Umbilical cord (tissue), 2 donors: ENCODE data around the gene SREBF1. TPM values are rescaled to one million over a fixed set of nuclear protein-coding genes. Genes with fewer than 3 reads are reported as not detected.
A peak's percentile ranks its signal among the peaks of the same experiment; 100 is the strongest.

Experiments used
- DNase-seq: peaks from one replicate; pipeline ENCODE4 v3.0.0-alpha.2; 2015; ENCODE audit warnings: low spot score
- total RNA-seq: library from RNA; depleted of rRNA; stranded (reverse); fragments of >200 nt; gene quantifications from one replicate; pipeline ENCODE4 v1.2.3, GENCODE V29; 2014; ENCODE audit warnings: low replicate concordance; ENCODE audit not compliant: insufficient read depth

SREBF1 gene
- total RNA-seq, 1 donor from 2014 or later, result 62.6 TPM

DNA sequence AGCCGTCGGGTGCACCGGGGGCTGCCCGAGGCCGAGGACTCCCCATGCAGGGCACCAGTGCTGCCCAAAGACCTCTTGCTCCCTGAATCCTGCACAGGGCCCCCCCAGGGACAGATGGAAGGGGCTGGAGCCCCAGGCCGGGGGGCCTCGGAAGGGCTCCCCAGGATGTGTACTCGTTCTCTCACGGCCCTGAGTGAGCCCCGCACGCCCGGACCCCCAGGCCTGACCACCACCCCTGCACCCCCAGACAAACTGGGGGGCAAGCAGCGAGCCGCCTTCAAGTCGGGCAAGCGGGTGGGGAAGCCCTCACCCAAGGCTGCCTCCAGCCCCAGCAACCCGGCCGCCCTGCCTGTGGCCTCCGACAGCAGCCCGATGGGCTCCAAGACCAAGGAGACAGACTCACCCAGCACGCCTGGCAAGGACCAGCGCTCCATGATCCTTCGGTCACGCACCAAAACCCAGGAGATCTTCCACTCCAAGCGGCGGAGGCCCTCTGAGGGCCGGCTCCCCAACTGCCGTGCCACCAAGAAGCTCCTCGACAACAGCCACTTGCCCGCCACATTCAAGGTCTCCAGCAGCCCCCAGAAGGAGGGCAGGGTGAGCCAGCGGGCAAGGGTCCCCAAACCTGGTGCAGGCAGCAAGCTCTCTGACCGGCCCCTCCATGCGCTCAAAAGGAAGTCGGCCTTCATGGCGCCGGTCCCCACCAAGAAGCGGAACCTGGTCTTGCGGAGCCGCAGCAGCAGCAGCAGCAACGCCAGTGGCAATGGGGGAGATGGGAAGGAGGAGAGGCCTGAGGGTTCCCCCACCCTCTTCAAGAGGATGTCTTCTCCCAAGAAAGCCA lies 40.6 kb downstream of the SREBF1 start:
- DNase-seq, result no peak

DNA sequence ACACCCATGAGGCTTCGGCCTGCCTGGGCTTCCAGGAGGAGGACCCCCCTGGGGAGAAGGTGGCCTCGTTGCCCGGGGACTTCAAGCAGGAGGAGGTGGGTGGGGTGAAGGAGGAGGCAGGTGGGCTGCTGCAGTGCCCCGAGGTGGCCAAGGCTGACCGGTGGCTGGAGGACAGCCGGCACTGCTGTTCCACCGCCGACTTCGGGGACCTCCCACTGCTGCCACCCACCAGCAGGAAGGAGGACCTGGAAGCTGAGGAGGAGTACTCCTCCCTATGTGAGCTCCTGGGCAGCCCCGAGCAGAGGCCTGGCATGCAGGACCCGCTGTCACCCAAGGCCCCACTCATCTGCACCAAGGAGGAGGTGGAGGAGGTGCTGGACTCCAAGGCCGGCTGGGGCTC lies 41.5 kb downstream of the SREBF1 start:
- no peak for DNase-seq

DNA sequence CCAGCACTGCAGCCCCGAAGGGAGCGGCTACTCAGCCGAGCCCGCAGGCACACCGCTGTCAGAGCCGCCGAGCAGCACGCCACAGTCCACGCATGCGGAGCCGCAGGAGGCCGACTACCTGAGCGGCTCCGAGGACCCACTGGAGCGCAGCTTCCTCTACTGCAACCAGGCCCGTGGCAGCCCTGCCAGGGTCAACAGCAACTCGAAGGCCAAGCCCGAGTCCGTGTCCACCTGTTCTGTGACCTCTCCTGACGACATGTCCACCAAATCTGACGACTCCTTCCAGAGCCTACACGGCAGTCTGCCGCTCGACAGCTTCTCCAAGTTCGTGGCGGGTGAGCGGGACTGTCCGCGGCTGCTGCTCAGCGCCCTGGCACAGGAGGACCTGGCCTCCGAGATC lies 42.4 kb downstream of the SREBF1 start:
- no peak for DNase-seq

DNA sequence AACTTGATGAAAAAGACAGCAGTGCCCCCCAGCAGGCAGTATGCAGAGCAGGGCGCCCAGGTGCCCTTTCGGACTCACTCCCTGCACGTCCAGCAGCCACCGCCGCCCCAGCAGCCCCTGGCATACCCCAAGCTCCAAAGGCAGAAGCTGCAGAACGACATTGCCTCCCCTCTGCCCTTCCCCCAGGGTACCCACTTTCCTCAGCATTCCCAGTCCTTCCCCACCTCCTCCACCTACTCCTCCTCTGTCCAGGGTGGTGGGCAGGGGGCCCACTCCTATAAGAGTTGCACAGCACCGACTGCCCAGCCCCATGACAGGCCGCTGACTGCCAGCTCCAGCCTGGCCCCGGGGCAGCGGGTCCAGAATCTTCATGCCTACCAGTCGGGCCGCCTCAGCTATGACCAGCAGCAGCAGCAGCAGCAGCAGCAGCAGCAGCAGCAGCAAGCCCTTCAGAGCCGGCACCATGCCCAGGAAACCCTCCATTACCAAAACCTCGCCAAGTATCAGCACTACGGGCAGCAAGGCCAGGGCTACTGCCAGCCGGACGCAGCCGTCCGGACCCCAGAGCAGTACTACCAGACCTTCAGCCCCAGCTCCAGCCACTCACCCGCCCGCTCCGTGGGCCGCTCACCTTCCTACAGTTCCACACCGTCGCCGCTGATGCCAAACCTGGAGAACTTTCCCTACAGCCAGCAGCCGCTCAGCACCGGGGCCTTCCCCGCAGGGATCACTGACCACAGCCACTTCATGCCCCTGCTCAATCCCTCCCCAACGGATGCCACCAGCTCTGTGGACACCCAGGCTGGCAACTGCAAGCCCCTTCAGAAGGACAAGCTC lies 43.2 kb downstream of the SREBF1 start:
- DNase-seq, result no peak

DNA sequence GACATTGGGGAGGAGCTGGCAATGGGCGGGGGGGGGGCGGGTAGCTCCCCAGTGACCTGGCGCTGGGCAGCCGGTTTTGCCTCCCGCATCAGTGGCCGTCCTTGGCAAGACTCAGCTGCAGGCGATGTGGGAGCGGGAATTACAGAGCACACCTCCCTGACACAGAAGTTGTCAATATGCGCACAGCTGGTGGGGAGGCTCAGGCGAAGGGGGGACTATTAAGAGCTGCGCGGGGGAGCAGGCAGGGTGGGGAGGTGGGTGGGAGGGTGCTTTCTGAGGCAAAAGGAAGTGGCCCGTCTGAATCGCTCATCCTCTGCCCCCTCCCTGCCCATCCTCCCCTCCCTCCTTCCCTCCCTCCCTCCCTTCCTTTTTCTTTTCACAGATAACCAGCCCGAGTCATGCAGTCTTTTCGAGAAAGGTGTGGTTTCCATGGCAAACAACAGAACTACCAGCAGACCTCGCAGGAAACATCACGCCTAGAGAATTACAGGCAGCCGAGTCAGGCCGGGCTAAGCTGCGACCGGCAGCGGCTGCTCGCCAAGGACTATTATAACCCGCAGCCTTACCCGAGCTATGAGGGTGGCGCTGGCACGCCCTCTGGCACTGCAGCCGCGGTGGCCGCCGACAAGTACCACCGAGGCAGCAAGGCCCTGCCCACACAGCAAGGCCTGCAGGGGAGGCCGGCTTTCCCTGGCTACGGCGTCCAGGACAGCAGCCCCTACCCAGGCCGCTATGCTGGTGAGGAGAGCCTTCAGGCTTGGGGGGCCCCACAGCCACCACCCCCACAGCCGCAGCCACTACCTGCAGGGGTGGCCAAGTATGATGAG lies 44.0 kb downstream of the SREBF1 start:
- DNase-seq, result peak; percentile 85

DNA sequence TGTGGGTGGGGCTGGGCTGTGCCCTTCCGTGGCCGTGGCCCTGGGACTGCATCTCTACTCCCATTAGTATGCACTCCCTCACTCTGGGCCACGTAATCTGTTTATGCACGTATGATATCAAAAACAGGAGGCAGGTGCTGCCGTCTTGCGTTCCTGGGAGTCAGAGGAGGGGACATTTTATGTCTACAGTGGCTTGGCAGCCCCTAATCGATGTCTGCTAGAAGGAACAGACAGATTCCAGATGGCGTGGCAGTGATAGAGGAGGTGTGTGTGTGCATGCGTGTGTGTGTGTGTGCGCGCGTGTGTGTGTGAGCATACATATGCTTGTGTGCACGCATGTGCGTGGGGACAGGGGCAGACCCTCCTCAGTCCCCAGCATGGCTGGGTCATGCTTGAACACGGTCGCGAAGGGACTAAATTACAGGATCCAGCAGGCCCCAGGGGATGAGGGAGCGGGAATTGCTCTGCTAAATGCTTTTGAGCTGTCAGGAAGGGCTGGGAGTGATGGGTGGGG lies 44.7 kb downstream of the SREBF1 start:
- no peak for DNase-seq

DNA sequence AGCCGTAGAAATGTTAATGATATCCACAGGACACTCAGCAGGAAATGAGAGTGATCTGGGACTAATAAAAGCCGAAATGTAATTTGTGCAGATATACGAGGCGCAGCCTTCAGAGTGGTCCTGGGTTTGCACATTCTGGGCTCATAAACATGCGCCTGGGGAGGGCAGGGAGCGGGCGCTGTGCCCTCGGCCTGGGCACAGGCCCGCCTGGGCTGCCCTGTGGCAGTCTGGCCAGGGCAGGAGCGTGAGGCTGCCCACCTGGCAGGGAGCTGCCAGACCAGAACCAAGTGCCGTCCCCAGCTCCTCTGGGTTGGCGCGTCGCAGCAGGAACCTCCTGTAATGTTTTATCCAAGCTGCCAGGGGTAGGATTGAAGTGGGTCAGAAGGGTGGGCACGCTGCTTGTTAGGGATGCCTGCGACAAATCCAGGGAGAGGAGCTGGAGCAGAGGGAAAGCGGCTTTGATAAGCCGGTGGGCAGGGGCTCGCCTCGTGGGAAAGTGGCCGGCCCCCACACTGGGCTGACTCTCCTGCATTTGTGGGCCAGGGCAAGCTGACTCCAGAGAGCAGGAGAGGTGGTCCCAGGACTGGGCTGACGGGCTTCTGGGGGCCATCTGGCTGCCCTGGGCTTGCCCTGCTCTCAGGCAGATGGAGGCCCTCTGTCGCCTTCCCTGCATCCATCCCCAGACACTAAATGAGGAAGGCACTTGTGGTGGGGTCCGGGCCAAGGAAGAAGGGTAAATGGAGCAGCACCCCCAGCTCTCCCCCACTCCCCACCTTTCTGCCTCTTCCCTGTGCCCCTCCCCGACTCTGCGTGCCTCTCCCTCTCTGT lies 45.9 kb downstream of the SREBF1 start:
- DNase-seq, result no peak

DNA sequence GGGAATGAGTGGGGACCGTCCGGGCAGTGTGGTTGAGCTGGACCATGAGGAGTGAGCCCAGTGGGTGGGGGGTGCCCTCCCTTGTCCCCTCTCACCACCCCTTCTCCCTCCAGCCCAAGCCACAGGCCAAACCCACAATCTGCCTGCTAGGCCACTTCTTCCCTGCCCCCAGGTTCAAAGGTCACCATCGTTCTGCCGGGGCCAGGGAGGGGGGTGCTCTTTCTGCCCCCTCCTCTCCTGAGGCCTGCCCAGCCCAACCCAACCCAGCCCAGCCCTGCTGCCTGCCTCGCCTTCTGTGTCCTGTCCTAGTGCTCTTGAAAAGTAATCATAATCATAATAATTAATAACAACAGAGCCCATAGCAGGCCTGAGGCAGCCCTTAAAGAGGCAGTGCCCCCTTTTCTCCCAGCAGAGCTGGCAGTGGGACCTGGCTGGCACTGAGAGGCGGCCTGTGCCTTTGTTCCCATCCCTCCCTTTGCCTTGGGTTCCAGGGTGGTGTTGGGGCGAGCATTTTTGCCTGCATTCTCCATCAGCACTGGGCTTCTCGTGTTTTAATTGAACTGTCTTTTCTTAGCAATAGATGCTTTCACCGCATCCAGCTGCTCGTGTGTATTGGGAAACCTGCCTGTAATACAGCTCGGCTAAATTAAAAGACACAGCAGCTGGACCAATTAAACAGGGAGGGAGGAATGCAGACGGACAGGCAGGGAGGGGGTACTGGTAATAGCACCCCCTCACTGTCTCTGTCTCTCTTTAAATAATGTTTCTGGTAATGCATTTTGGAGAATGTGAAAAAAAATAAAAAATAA lies 46.8 kb downstream of the SREBF1 start:
- DNase-seq, result no peak

DNA sequence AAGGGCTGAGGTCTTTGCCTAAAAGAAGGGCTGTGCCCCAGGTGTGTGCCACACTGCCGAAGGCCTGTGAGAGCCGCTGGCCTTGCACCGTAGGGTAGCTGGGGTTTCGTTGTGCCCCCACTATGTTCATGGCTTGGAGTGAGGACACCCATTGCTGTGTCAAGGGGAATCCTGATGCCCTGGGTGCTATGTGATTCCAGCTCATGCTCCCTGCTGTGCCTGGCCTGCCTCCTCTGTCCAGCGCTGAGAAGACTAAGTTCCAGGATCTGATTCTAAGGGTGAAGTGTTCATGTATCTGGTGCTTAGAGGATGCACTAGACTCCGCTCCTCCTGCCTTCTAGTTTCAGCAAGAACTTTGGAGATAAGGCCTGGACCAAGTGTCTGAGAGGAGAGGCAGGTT lies 47.4 kb downstream of the SREBF1 start:
- no peak for DNase-seq

DNA sequence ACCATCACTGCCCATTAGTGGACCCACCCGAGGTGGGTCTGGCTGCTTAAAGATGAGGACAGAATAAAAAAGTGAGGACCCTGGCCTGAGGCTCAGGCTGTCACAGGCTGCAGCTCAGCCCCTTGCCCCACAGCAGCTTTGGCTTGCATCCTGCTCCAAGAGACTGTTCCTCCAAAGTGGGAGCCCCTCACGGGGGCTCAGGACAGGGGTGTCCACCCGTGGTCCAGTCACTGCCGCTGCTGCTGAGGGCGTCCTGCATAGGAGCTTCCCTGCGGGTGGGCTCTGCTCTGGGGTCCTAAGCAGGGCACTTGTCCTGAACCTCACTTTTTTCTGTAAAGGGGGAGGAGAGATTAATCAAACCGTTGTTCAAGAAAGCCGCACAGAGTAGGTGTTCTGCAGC lies 47.8 kb downstream of the SREBF1 start:
- DNase-seq, result no peak

DNA sequence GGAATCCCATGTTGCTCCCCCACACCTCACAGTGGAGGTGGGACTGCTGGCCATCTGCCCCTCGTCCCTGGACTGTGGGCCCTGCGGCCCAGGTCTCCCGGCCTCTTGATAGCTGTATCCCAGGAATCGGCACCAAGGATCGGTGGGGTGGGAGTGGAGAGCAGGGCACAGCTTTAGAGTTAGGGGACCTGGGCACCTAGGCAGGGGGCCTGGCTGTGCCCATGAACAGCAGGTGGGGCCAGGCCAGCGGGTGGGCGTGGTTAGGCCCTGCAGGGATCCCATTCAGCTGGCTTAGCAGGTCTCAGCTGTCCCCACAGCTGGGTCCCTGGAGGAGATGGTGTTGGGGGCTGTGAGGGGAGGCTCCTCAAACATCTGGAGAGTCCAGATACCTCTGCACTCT lies 49.2 kb downstream of the SREBF1 start:
- DNase-seq, result no peak

DNA sequence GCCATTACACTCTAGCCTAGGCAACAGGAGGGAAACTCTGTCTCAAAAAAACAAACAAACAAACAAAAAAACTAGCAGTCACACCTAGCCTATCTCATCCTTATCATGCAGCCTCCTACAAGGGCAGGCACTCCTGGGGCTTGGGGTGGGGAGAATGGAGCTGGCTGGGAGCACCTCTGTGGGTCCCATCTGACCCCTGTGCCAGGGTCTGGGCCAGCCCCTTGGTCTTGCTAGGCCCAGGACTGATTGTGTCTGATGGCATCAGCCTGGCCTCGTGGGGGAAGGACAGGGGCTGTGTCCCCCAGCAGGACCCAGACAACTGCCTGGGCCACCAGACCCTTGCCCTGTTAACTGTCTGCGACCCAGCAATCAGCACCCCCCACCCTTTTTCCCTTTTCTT lies 49.8 kb downstream of the SREBF1 start:
- no peak for DNase-seq

DNA sequence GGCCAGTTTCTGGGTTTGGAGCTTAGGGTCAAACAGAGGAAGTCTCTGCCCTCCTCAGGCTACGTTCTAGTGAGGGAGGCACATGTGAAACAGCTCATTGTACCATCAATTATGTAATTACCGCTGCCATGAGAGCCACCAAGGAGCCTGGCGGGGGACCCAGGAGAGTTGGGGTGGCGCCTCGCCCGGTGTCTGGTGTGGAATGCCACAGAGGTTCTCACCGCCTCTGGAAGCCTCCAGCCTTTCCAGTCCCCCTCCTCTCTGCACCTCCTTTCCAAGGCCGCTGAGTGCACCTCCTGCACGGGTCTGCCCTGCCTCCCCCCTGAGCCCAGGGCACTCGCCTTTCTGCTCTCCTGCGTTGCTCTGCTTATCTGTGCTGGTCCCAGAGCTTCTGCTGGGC lies 51.4 kb downstream of the SREBF1 start:
- no peak for DNase-seq

DNA sequence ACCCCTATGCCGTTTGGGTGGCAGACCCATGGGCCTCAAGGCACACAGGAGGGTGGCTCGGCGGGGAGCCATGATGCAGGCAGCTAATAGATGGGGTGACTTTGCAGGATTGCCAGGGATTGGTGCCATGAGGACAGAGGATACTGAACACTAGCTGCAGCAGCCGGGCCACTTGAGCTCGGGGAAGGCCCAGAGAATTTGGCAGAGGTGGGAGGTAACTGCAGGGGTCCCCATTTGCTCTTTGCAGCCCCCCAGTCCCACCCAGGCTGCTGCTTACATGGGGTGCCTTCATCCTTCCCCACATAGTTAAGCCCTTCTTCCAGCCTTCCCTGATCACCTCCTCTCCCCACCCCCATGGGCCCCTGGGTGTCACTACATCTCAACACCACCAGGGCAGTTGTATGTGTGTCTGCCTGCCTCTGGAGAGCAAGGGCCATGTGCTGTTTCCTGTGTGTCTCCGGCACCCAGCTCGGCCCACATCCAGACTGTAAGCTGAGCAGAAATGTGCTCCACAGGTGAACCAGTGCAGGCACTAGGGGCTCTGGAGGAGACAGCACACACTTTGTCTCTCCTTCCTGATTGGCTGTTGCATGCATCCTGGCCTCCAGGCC lies 52.0 kb downstream of the SREBF1 start:
- no peak for DNase-seq

DNA sequence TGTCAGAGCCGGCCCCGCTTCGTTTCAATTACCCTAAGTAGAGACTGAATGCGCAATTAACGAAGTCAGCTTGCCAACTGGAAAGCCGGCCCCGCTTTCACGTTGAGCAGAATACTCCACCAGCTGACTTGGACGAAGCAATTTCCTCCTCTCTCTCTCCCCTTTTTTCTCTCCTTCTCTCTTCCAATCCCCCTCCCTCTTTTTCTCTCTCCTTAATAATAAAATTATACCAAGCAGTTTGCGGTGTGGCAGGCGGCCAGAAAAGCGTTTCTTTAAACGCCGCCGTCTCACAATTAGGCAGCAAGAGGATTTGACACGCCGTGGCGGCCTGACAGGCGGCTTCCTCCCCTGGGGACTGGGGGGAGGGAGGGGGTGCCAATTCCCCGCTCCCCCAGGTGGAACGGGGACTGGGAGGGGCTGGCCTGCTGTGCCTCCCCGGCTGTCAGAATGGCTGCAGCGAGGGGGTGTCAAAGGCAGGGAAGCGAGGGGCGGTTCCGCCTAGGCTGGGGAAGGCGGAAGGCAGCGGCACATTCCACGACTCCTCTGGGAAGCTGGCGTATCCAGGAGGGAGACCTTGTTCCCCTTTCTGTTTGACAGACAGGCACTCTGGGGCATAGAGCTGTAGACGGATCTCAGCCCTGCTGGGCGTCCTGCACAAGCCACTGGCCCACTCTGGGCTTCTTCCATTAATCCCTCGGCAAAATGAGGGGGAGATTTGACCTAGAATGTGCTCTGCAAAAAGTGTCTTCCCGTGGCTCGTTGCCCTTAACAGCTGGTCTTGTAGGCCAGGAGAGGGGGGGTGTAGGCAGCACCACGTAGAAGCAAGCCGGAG lies 52.7 kb downstream of the SREBF1 start:
- peak; percentile 49 for DNase-seq

DNA sequence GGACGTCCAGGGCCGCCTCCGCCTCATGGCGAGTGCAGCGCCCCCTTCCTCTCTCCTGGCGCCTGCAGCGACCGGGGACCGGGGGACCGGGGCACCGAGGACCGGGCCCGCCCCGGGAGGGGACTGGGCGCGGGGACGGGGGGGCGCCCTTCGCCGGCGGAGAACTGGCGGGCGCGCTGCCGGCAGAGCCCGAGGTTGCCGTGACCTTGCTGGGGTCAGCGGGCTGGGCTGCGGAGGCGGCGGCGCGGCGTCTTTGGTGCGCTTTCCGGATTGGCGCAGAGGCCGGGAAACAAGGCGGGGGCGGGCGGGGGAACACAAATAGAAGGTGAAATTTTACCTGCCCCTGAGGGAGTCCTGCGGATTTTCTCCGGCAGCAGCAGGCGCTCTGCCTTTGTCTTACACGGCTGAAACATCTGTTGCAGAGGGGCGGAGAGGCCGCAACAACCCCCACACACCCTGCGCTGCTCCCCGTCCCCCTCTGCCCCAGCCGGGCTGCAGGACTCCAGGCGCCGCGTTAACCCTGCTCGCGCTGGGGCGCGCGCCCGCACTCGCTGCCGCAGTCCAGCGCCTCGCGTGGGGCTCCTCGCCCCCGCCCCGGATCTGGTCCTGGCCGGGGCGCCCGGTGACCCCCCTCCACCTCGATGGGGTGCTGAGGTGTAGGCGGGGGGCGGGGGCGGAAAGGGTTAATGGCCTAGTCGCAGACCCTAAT lies 53.5 kb downstream of the SREBF1 start:
- peak; percentile 38 for DNase-seq

DNA sequence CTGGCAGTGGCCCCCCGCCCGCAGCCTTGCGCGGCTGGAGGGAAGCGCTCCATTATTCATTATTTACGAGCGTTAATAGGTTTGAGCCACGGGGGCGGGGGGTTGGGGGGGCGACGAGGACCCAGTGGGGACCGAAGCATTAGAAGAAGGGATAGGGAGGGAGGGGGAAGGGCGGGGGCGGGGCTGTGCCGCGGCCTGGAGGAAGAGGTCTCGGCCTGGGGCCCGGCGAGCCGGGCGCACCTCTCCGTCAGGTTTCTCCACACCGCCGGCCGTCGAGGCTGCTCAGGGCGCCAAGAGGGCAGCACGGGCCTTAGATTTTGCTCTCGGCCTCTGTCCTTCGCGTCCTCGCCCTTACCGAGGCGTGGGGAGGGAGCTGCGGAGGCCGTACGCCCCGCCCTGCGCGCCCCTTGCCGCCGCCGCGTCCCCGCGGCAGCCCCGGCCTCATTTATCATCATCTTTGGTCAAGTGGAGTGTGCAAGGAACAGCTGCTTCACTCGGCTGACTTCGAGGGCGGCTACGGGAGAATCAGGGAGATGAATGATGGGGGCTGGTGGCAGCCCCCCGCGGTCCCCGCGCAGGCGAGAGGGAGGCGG lies 54.2 kb downstream of the SREBF1 start:
- DNase-seq, result peak; percentile 31
